BJ (cell line): ENCODE results near the gene DYNC2LI1. TPM values are rescaled to one million over a fixed set of nuclear protein-coding genes. Genes with fewer than 3 reads are reported as not detected.

Experiments
- CTCF ChIA-PET: fragments of 350-600 bp; formaldehyde crosslinking; extraction: SDS; loops from one replicate; lab custom pipeline; 2021; ENCODE audit warnings: antibody characterized with exemption, inconsistent platforms; lab: Yijun Ruan, JAX
- POLR2A ChIA-PET: fragments of 300-600 bp; sonication (Branson Sonifier 250); formaldehyde crosslinking; extraction: SDS; loops from one replicate; lab custom pipeline; 2021; ENCODE audit warnings: antibody characterized with exemption; lab: Charles Lee
- DNase-seq: peaks from one replicate; pipeline ENCODE4 v3.0.0-alpha.2; 2011; ENCODE audit warnings: low read depth
- H3K27me3 ChIP-seq: 2 replicates; pipeline ENCODE4 v1.6.0; 2011; ENCODE audit warnings: low read length; ENCODE audit not compliant: control insufficient read depth, insufficient read depth
- H3K36me3 ChIP-seq: 2 replicates; pipeline ENCODE4 v1.5.1; 2011; ENCODE audit warnings: low read length; ENCODE audit not compliant: control insufficient read depth, insufficient read depth
- H3K4me3 ChIP-seq: 2 replicates; pipeline ENCODE4 v1.5.1; 2011; ENCODE audit warnings: low read depth, mild to moderate bottlenecking, control low read depth, low read length
- CTCF ChIP-seq: IDR thresholded peaks from 2 replicates; pipeline ENCODE4 v1.5.1; 2011; ENCODE audit warnings: low read depth, mild to moderate bottlenecking, control low read depth, inconsistent platforms, low read length, moderate library complexity; ENCODE audit not compliant: insufficient read depth
- polyA plus RNA-seq: library from polyadenylated mRNA; depleted of rRNA; stranded (reverse); fragments of >200 nt; gene quantifications from 2 replicates; pipeline ENCODE4 v1.2.3, GENCODE V29; 2011

Gene DYNC2LI1
- polyA plus RNA-seq, 1 experiment, result 7.2 TPM

- TF ChIP-seq CTCF, result no peak
- no peaks in the 10 kb centered on the region for H3K36me3 ChIP-seq
- ChIA-PET POLR2A (no interaction called here), CTCF (interaction anchor here (1.0 kb wide), 1 partner anchor 11 kb away, joined by 6 read pairs; no protein-coding TSS in a partner anchor)
- DNase-seq, result no peak
- H3K27me3 ChIP-seq, result peaks cover 11% of the 10 kb centered on the region
- no peak overlapping the region for H3K4me3 ChIP-seq
Observed at GRCh38 chr2:43840965-43841364, 67.1 kb downstream of the DYNC2LI1 start.

- ChIA-PET POLR2A (no interaction called here), CTCF (interaction anchor here (1.0 kb wide), 1 partner anchor 9 kb away, joined by 6 read pairs; no protein-coding TSS in a partner anchor)
- no peak overlapping the region for H3K4me3 ChIP-seq
- no peak for TF ChIP-seq CTCF
- H3K27me3 ChIP-seq, result peaks cover 11% of the 10 kb centered on the region
- no peak for DNase-seq
- H3K36me3 ChIP-seq, result no peaks in the 10 kb centered on the region
Observed at GRCh38 chr2:43841949-43842865, 68.4 kb downstream of the DYNC2LI1 start.

- Histone ChIP-seq H3K4me3 (no peak overlapping the region), H3K36me3 (no peaks in the 10 kb centered on the region), H3K27me3 (peaks cover 11% of the 10 kb centered on the region)
- no peak for TF ChIP-seq CTCF
- no peak for DNase-seq
- ChIA-PET CTCF (no interaction called here), POLR2A (no interaction called here)
Observed at GRCh38 chr2:43842866-43843226, 69.0 kb downstream of the DYNC2LI1 start.

GRCh38 chr2:43845181-43845580 is 71.3 kb downstream of the DYNC2LI1 start:
- no peak for DNase-seq
- TF ChIP-seq CTCF, result no peak
- POLR2A ChIA-PET, result no interaction called here
- Histone ChIP-seq H3K27me3 (peaks cover 13% of the 10 kb centered on the region), H3K4me3 (no peak overlapping the region), H3K36me3 (no peaks in the 10 kb centered on the region)
- CTCF ChIA-PET, result no interaction called here

- no peak for TF ChIP-seq CTCF
- CTCF ChIA-PET, result no interaction called here
- H3K27me3 ChIP-seq, result peaks cover 15% of the 10 kb centered on the region
- no peak for DNase-seq
- POLR2A ChIA-PET, result no interaction called here
- no peak overlapping the region for H3K4me3 ChIP-seq
- H3K36me3 ChIP-seq, result no peaks in the 10 kb centered on the region
Observed at GRCh38 chr2:43846140-43846793, 72.4 kb downstream of the DYNC2LI1 start.
